ENCODE measurements around the gene EEF2. TPM values are rescaled to one million over a fixed set of nuclear protein-coding genes. Genes with fewer than 3 reads are reported as not detected.

EEF2 gene
- total RNA-seq: 2,369 TPM
- 100 to 1,000 TPM; 564 to 602 (median 587) TPM for polyA plus RNA-seq

- Mint-ChIP-seq H3K27ac (peak within 1 kb of the TSS; percentile 95 to 98 (median 97)), H3K4me3 (peak within 1 kb of the TSS; percentile 97 to 98 (median 98)), H3K36me3 (peaks cover 22% of the 10 kb centered on the region), H3K9me3 (peaks cover 0 to 2% (median 0%) of the 10 kb centered on the region in 7 donors), H3K4me1 (peaks cover 17 to 58% (median 35%) of the 10 kb centered on the region in 4 donors), H3K27me3 (peaks cover 13% of the 10 kb centered on the region)
- Histone ChIP-seq H3K4me3 (ENCODE audit: low read depth, low read length) (peak within 1 kb of the TSS; percentile 98), H3K27ac (ENCODE audit: insufficient read depth, low read length, poor library complexity, severe bottlenecking) (peak within 1 kb of the TSS; percentile 90), H3K27me3 (ENCODE audit: control insufficient read depth, insufficient read depth, low read length) (no peaks in the 10 kb centered on the region), H3K9me3 (ENCODE audit: control insufficient read depth in 2 of 2, low read length in 2 of 2) (no peaks in the 10 kb centered on the region), H3K4me1 (ENCODE audit: control insufficient read depth, insufficient read depth, low read length, poor library complexity, severe bottlenecking) (peaks cover 58% of the 10 kb centered on the region), H3K36me3 (ENCODE audit: control insufficient read depth, insufficient read depth, low read length) (peaks cover 41% of the 10 kb centered on the region)
- DNase-seq (peak; percentile 83 to 95 (median 92)), ATAC-seq (ENCODE audit: low read depth in 2 of 2) (peak; percentile 55 to 56)
These were observed at the start of gene EEF2 for GRCh38 chr19:3984908-3985642. EEF2 (minus strand) TSS chr19:3985463; CDS start chr19:3985380, 83 bp downstream.

GRCh38 chr19:4034048-4035017 lies 49.1 kb upstream of the EEF2 start:
- peaks cover 20% of the 10 kb centered on the region for H3K36me3 ChIP-seq (ENCODE audit: control insufficient read depth, insufficient read depth, low read length)

GRCh38 chr19:4033028-4033956 lies 48.0 kb upstream of the EEF2 start:
- Mint-ChIP-seq H3K36me3 (no peaks in the 10 kb centered on the region), H3K4me1 (no peaks in the 10 kb centered on the region)

More at GRCh38 chr19:4034048-4035017, 49.1 kb upstream of the EEF2 start:
- Mint-ChIP-seq H3K27ac (no peak overlapping the region), H3K27me3 (no peaks in the 10 kb centered on the region), H3K4me3 (peak overlapping the region in 1 of 4 donors; percentile 48), H3K4me1 (no peaks in the 10 kb centered on the region), H3K36me3 (no peaks in the 10 kb centered on the region), H3K9me3 (peaks cover 0 to 2% (median 0%) of the 10 kb centered on the region in 7 donors)
- Histone ChIP-seq H3K9me3 (ENCODE audit: control insufficient read depth in 2 of 2, low read length in 2 of 2) (no peaks in the 10 kb centered on the region), H3K4me1 (ENCODE audit: control insufficient read depth, insufficient read depth, low read length, poor library complexity, severe bottlenecking) (no peaks in the 10 kb centered on the region), H3K27ac (ENCODE audit: insufficient read depth, low read length, poor library complexity, severe bottlenecking) (no peak overlapping the region), H3K27me3 (ENCODE audit: control insufficient read depth, insufficient read depth, low read length) (no peaks in the 10 kb centered on the region), H3K4me3 (ENCODE audit: low read depth, low read length) (no peak overlapping the region)
- DNase-seq (no peak), ATAC-seq (ENCODE audit: low read depth in 2 of 2) (no peak)

DNA sequence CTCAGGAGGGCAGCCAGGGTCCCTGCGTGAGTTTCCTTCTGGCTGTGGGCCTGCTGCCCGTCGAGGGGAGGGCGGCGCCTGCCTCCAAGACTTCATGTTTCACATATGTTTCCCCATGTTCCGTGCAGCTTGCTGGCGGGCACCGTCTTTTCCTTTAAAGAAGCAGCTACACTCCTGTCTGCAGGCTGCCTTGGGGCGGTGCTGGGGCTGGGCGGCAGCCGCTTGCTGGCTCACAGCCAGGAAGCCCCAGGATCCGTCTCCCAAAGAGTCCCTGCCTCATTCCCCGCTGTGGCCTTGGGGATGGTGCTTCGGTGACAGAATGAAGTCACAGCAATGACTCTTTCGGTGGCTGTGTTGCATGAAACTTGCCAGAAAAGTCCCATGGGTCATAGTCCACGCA lies 47.2 kb upstream of the EEF2 start:
- Mint-ChIP-seq H3K36me3 (no peaks in the 10 kb centered on the region), H3K9me3 (peaks cover 0 to 2% (median 0%) of the 10 kb centered on the region in 7 donors), H3K4me3 (no peak overlapping the region), H3K27me3 (no peaks in the 10 kb centered on the region), H3K27ac (no peak overlapping the region), H3K4me1 (no peaks in the 10 kb centered on the region)
- H3K4me1 ChIP-seq (ENCODE audit: control insufficient read depth, insufficient read depth, low read length, poor library complexity, severe bottlenecking): no peaks in the 10 kb centered on the region
- ATAC-seq (ENCODE audit: low read depth in 2 of 2): no peak
- no peak overlapping the region for H3K4me3 ChIP-seq (ENCODE audit: low read depth, low read length)
- DNase-seq: no peak
- H3K27ac ChIP-seq (ENCODE audit: insufficient read depth, low read length, poor library complexity, severe bottlenecking): no peak overlapping the region
- H3K36me3 ChIP-seq (ENCODE audit: control insufficient read depth, insufficient read depth, low read length): peaks cover 20% of the 10 kb centered on the region
- no peaks in the 10 kb centered on the region for H3K9me3 ChIP-seq (ENCODE audit: control insufficient read depth in 2 of 2, low read length in 2 of 2)
- H3K27me3 ChIP-seq (ENCODE audit: control insufficient read depth, insufficient read depth, low read length): no peaks in the 10 kb centered on the region

More at GRCh38 chr19:4033028-4033956, 48.0 kb upstream of the EEF2 start:
- H3K4me1 ChIP-seq (ENCODE audit: control insufficient read depth, insufficient read depth, low read length, poor library complexity, severe bottlenecking): no peaks in the 10 kb centered on the region
- H3K4me3 Mint-ChIP-seq: no peak overlapping the region
- DNase-seq (no peak), ATAC-seq (ENCODE audit: low read depth in 2 of 2) (no peak)
- peaks cover 0 to 2% (median 0%) of the 10 kb centered on the region in 7 donors for H3K9me3 Mint-ChIP-seq
- no peak overlapping the region for H3K27ac ChIP-seq (ENCODE audit: insufficient read depth, low read length, poor library complexity, severe bottlenecking)
- H3K36me3 ChIP-seq (ENCODE audit: control insufficient read depth, insufficient read depth, low read length): peaks cover 20% of the 10 kb centered on the region
- no peak overlapping the region for H3K27ac Mint-ChIP-seq
- H3K27me3 ChIP-seq (ENCODE audit: control insufficient read depth, insufficient read depth, low read length): no peaks in the 10 kb centered on the region
- H3K4me3 ChIP-seq (ENCODE audit: low read depth, low read length): no peak overlapping the region
- H3K9me3 ChIP-seq (ENCODE audit: control insufficient read depth in 2 of 2, low read length in 2 of 2): no peaks in the 10 kb centered on the region
- H3K27me3 Mint-ChIP-seq: no peaks in the 10 kb centered on the region

- H3K27ac Mint-ChIP-seq: no peak overlapping the region
- Histone ChIP-seq H3K9me3 (ENCODE audit: control insufficient read depth in 2 of 2, low read length in 2 of 2) (no peaks in the 10 kb centered on the region), H3K27me3 (ENCODE audit: control insufficient read depth, insufficient read depth, low read length) (no peaks in the 10 kb centered on the region), H3K27ac (ENCODE audit: insufficient read depth, low read length, poor library complexity, severe bottlenecking) (no peak overlapping the region), H3K36me3 (ENCODE audit: control insufficient read depth, insufficient read depth, low read length) (peaks cover 20% of the 10 kb centered on the region), H3K4me1 (ENCODE audit: control insufficient read depth, insufficient read depth, low read length, poor library complexity, severe bottlenecking) (no peaks in the 10 kb centered on the region), H3K4me3 (ENCODE audit: low read depth, low read length) (no peak overlapping the region)
- no peaks in the 10 kb centered on the region for H3K4me1 Mint-ChIP-seq
- ATAC-seq (ENCODE audit: low read depth in 2 of 2): no peak
- H3K9me3 Mint-ChIP-seq: peaks cover 0 to 2% (median 0%) of the 10 kb centered on the region in 7 donors
- H3K4me3 Mint-ChIP-seq: no peak overlapping the region
- peaks cover 4% of the 10 kb centered on the region for H3K36me3 Mint-ChIP-seq
- H3K27me3 Mint-ChIP-seq: no peaks in the 10 kb centered on the region
- no peak for DNase-seq
These were observed 46.2 kb upstream of the EEF2 start for GRCh38 chr19:4031420-4031819.

DNA sequence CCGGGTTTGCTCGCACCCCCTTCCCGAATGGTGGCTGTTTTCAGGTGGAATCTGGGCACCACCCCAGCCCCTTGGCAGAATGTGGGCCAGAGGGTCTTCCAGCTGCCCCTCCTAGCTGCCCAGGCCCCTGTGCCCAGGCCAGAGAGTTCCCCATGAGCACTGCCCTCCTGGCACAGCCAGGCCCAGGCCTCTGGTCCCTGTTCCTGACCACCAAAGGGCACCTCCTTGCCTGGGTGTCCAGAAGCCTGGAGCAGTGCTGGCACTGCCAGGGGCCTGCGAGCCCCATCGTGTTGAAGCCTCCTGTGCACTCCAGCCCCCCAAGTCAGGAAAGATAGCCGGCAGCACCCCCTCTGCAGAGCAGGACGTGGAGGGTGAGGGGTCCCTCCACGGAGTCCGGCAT lies 45.7 kb upstream of the EEF2 start:
- Histone ChIP-seq H3K36me3 (ENCODE audit: control insufficient read depth, insufficient read depth, low read length) (peaks cover 20% of the 10 kb centered on the region), H3K27me3 (ENCODE audit: control insufficient read depth, insufficient read depth, low read length) (no peaks in the 10 kb centered on the region), H3K4me1 (ENCODE audit: control insufficient read depth, insufficient read depth, low read length, poor library complexity, severe bottlenecking) (no peaks in the 10 kb centered on the region), H3K9me3 (ENCODE audit: control insufficient read depth in 2 of 2, low read length in 2 of 2) (no peaks in the 10 kb centered on the region), H3K27ac (ENCODE audit: insufficient read depth, low read length, poor library complexity, severe bottlenecking) (no peak overlapping the region), H3K4me3 (ENCODE audit: low read depth, low read length) (no peak overlapping the region)
- H3K4me3 Mint-ChIP-seq: no peak overlapping the region
- H3K27ac Mint-ChIP-seq: no peak overlapping the region
- DNase-seq (no peak), ATAC-seq (ENCODE audit: low read depth in 2 of 2) (no peak)
- H3K9me3 Mint-ChIP-seq: peaks cover 0 to 2% (median 0%) of the 10 kb centered on the region in 7 donors
- no peaks in the 10 kb centered on the region for H3K27me3 Mint-ChIP-seq
- peaks cover 4% of the 10 kb centered on the region for H3K36me3 Mint-ChIP-seq
- H3K4me1 Mint-ChIP-seq: no peaks in the 10 kb centered on the region

GRCh38 chr19:4030552-4030951 lies 45.3 kb upstream of the EEF2 start:
- H3K9me3 ChIP-seq (ENCODE audit: control insufficient read depth in 2 of 2, low read length in 2 of 2): no peaks in the 10 kb centered on the region

More at GRCh38 chr19:4030552-4030951, 45.3 kb upstream of the EEF2 start:
- DNase-seq (no peak), ATAC-seq (ENCODE audit: low read depth in 2 of 2) (no peak)
- Histone ChIP-seq H3K27me3 (ENCODE audit: control insufficient read depth, insufficient read depth, low read length) (no peaks in the 10 kb centered on the region), H3K36me3 (ENCODE audit: control insufficient read depth, insufficient read depth, low read length) (peaks cover 15% of the 10 kb centered on the region), H3K4me3 (ENCODE audit: low read depth, low read length) (no peak overlapping the region), H3K4me1 (ENCODE audit: control insufficient read depth, insufficient read depth, low read length, poor library complexity, severe bottlenecking) (no peaks in the 10 kb centered on the region), H3K27ac (ENCODE audit: insufficient read depth, low read length, poor library complexity, severe bottlenecking) (no peak overlapping the region)
- Mint-ChIP-seq H3K27me3 (no peaks in the 10 kb centered on the region), H3K4me3 (no peak overlapping the region), H3K9me3 (peaks cover 0 to 2% (median 0%) of the 10 kb centered on the region in 7 donors), H3K4me1 (no peaks in the 10 kb centered on the region), H3K27ac (no peak overlapping the region), H3K36me3 (peaks cover 4% of the 10 kb centered on the region)
